ENCODE measurements around the gene SH3BP2.

SH3BP2 gene, protein sequence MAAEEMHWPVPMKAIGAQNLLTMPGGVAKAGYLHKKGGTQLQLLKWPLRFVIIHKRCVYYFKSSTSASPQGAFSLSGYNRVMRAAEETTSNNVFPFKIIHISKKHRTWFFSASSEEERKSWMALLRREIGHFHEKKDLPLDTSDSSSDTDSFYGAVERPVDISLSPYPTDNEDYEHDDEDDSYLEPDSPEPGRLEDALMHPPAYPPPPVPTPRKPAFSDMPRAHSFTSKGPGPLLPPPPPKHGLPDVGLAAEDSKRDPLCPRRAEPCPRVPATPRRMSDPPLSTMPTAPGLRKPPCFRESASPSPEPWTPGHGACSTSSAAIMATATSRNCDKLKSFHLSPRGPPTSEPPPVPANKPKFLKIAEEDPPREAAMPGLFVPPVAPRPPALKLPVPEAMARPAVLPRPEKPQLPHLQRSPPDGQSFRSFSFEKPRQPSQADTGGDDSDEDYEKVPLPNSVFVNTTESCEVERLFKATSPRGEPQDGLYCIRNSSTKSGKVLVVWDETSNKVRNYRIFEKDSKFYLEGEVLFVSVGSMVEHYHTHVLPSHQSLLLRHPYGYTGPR

DNA sequence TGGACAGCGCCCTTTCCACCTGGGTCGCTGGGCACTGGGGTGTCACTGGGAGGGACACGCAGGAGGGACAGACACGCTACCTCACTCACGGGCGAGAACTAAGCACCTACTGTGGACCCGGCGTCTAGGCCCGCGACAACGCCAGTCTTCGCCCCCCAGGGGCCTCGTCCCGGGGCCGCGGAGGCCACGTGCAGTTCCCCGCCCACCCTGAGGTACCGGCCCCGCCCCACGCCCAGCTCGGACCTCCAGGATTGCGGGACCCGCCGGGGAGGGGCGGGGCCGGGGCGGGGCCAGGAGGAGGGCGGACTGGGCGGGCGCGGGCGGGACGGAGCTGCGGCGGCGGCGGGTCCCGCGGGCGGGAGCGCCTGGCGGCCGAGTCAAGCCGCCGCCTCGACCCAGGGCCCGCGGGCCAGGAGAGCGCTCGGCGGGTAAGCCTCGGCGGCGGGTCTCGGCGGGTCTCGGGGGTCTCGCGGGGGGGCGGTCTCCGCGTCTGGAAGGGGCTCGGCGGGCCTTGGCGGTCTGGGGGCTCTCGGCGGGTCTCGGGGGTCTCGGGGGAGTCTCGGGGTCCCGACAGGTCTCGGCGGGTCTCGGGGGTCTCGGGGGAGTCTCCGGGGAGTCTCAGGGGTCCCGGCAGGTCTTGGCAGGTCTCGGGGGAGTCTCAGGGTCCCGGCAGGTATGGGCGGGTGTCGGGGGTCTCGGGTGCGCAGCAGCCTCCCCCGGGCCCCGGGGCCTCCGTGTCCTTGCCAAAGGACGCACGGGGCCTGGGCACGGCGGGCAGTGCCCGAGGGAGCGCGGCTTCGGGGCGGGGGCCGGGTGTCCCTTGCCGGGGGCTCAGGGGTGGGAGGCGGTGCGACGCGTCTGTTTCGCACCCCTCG, at the start of gene SH3BP2:
Gene SH3BP2, plus strand, starts transcription at position 375 of the 875 bp plus-strand sequence. CDS start 27,533 bp downstream, outside the sequence.
- DNase-seq: peak; percentile 90

DNA sequence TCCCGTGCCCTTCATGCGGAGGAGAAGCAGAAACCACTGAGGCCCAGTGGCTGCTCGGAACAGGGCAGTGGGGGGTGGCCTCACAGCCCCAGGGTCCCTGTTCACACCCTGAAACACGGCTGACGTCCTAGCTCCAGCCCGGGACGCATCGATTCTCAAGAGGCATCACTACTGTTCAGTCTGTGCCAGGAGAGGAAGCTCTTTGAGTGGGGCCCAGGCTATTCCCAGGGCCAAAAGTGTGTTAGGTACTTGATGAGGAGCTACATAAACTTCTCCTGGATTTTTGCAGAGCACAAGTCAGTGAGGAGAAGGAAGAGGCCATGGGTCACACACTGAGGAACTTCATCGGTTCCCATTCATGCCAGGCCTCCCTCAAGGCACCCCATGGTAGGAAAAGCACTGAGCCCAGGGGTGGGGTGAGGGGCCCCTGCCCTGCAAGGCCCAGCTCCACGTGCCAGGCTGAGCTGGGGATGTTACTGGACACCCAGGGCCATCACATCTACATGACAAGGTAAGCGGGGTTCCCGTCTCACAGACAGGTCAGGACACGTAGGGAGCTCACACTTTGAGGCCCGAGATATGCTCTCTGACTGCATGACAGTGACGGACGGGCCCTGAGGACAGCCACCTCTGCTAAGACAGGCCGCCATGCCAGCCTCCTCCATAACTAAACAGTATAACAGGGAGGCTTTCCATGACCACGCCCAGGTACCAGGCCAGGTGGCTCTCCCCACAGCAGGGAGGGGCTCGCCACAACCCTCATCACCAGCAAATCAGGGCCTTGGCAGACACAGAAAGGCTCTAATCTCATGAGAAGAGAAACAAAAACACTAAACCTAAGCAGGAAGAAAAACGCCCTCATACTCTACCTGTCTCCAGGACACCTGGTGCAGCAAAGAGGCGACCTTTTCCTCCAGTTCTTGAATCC, 49.1 kb upstream of the SH3BP2 start:
- DNase-seq: no peak

DNA sequence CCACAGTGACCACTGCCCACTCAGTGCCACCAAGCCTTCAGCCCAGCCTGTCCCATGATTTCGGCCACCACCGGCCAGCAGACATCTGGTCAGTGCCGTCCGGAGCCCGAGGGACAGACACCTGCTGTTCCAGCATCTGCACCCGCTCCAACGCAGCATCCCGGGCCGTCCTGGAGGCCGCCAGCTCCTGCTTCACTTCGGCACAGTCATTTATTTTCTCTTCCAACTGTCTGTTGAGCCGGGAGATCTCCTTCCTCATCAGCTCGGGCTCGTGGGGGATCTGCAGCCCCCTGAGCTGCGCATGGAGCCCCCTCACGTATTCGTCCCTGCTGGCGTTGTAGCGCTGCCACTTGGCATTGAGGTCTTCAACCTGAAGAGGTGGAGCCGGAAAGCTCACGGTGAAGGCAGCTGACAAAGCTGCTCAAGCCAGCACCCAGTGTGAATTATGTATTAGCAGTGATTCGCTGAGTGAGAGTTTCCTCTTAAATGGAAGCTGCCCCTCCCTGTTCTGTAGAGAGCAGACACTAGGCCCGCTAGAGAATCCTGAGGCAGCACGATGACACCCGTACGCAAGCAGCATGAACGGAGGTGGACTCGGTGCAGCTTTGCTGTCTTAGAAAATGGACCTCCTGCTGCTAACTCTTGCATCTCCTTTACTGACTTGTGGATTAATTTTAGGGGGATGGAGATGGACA, 48.2 kb upstream of the SH3BP2 start:
- DNase-seq: no peak

DNA sequence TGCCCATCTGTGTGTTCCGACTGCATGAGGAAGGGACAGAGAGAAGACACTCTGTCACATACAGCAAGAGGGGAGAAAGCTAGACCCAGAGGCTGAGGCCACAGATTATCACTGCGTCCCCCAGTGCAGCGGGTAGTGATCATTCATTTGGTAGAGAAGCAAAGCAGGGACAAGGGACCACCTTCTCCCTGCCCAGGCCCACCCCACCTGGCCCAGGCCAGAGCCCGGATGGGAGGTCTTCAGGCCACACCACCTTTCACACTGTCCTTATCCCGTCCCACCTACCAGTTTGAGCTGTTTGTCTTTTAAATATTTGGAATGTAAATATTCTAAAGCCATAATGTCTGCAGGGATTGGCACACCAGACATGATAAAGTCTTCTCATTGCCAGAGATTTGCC, 47.4 kb upstream of the SH3BP2 start:
- DNase-seq: no peak

DNA sequence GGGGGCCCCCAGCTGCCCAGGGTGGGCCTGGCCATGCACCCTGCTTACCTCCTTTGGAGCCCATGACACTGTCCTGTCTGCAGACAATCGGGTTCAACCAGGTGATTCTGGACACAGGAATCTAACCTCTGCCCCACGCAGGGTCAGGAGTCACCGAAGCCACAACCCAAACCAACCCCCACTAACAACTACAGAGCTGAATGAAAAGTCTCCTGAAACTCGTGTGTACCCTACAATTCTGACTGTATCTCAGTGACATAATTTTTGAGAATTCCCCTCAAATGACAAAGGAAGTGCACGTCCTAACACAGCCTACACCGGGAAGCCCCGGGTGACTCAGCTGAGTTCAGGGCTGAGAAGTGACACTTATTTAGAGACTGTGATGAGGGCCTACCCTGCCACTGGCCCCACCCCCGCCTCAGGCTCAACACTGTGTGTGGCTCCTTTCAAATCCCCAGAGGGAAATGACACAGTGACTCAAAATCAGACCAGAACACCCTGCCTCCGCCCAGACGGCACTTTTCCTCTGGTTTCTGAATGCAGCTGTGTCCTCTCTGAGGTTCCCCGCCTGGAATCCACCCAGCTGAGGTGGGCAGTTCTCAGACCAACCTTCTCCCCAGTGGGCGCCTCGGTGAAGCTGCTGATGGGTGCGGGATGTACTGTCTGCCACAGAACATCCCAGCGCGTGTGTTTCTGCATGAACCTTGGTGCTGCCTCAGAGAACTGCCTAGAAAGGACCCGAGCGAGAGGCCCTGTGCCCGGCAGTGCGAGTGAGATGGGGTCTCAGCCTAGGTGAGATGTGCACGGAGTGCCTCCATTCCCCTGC, 46.7 kb upstream of the SH3BP2 start:
- peak; percentile 86 for DNase-seq

DNA sequence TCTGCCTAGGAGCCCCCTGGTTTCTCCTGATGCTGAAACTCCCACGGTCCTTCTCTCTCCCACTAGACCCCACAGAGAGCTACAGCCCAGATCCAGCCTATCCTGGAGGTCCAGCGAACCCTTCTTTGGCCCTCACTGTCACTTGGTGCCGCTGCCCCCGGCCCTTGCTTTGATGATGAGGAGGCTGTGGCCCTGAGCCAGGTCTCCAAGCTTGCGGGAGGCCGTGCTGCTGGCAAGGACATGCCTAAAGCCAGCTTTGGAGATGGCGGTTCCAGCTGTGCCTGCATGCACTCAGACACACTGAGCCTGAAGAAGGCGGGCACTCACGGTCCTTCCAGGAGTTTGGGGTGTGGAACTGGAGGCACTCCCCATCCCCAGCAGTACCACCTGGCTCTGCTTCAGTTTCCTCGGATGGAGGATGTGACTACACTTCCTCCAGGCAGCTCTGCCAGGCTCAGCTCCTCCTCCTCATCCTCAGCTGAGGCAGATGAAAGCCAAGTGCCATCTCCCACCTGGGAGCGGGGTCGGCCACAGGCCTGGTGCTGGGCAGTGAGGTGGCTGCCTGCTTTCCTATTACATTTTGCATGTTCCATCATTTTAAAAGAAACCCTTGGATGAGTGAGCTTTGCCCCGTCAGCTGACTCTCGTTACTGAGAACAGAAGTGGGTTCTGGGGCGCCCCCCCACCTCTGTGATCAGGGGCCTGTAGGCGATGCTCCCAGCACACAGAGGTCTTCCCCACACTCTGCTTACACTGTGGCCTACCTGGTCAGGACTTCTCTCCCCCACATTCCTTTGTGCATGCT, 45.8 kb upstream of the SH3BP2 start:
- no peak for DNase-seq

DNA sequence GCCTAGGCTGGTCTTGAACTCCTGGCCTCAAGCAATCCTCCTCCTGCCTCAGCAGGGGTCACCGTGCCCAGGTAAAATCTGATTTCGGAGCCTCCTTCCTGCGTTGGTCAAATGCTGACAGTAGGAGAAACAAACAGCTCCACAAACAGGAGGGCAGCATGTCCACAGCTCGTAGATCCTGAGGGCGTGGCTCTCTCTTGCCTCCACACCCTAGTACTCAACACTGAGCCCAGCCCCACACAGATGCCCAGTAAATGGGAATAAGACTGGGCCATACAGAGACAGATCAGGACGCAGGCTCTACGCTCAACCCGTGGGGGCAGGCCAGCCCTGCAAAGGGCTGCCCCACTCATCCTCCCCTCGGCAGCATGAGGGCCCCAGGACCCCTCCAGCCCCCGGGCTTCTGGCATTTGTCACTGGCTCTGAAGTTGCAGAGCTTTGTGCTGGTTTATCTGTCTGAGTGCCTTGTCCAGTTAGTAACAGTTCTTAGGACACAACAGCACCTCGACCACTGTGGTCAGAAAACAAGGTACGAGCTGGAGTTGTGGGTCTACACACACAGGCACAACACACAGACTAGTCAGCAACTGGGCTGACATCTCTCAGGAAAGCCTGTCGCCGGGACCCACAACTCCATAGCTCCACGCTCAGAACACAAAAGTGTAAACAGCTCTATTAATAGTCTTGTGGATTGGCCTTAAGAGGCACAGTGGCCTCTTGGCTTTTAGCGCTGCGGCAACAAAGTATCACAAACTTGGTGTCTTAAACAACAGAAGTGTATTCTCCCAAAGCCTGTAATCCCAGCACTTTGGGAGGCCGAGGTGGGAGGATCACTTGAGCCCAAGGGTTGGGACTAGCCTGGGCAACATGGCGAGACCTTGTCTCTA, 41.9 kb upstream of the SH3BP2 start:
- no peak for DNase-seq

DNA sequence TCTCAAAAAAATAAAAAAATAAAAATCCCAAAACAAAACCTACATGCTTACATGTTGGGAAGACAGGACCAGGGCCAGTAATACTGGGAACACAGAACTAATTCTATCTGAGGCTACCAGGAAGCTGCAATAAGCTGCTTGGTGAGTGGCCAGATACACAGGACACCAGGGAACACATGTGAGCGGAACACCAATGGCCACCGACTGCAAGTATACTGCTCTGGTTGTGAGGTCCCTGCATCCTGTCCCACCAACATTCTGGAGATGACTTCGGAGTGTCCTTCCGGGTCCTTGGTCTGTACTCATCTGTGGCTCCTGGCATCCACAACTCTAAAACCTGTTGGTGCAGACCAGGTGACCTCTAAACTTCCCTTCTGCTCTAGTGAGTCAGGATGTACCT, 39.4 kb upstream of the SH3BP2 start:
- DNase-seq: peak; percentile 38

DNA sequence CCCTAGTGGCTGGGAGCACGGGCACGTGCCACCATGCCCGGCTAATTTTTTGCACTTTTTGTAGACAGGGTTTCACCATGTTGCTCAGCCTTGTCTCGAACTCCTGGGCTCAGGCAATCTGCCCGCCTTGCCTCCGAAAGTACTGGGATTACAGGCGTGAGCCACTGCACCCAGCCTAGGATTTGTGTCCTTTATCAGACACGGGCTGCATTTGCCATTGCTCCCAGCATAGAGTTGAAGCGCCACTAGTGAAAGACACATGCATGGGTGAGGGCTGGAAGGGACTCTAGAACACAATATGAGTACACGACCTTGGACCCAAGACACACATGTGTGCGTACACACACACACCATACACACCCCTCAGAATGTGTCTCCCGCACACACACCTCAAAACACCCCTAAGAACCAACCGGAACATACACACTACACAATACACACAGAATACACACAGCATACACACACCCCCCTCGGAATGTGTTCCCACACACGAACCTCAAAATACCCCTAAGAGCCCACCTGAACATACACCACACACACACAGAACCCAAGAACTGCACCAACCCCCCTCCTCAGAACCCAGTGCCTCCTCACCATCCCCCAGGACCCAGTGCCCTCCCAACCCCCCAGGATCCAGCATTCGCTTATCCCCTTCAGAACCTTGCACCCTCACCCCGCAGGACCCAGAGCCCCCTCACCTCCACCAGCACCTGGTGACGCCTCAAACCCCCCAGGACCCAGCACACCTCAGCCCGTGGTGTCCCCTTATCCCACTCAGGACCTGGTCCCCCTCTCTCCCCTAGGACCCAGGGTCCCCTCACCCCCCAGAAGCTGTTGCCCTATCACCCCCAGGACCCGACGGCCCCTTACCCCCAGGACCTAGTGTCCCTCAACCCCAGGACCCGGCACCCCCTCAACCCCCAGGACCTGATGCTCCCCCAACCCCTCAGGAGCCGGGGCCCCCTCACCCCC, 37.8 kb upstream of the SH3BP2 start:
- DNase-seq: no peak

DNA sequence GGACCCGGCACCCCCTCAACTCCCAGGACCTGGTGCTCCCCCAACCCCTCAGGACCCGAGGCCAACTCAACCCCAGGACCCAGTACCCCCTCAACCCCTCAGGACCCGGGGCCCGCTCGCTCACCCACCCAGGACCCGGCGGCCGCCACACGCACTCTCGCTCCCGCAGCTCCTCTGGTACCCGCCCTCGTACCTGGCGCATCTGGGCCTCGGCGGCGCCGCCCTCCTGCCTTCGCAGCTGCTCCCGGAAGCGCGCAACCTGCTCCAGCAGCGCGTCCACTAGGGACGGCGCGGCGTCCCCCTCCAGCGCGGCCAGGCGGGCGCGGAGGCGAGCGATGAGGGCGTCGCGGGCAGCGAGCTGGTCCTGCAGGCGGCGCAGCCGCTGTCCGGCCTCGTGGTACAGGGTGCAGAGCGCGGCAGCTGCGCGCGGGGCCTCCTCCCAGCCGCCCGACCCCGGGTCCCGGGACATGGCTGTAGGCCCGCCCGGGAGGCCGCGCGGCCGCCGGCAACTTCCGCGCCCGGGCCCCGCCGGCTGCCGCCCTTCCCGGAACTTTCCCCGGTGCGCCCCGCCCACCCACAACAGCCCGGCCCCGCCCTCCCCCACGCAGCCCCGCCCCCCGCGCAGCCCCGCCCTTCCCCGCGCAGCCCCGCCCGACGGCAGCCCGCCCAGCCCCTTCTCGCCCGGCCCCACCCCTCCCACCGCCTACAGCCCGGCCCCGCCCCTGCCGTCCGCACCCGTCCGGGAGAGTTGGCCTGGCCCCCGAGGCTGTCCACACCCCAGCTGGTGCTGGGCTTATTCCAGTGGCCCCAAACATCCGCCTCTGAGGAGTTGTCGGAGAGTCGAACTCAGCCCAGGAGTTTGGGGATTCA, 36.8 kb upstream of the SH3BP2 start, which contains the start of gene TNIP2:
Gene TNIP2, minus strand, starts transcription at position 516 of the 870 bp plus-strand sequence. Its CDS starts 47 bp downstream, at position 469.
- DNase-seq: peak; percentile 98

DNA sequence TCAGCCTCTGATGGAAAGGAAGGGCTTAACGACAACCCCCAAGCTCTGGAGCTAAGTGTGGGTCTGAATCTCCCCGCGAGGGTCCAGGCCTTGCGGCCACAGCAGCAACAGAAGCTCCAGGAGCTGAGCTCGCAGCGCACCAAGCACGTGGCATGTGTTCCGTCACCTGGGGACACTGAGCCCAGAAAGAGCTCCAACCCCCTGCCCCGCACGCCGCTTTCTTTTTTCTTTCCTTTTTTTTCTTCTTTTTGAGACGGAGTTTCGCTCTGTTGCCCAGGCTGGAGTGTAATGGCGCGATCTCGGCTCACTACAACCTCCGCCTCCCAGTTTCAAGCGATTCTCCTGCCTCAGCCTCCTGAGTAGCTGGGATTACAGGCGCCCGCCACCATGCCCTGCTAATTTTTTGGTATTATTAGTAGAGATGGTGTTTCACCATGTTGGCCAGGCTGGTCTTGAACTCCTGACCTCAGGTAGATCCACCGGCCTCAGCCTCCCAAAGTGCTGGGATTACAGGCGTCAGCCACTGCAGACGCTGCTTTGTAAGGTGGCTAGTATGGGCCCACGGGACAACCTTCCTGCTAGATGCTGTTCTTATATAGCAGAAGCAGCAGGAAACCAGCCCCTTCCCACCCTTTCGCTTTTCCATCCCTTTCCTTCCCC, 36.1 kb upstream of the SH3BP2 start:
- no peak for DNase-seq

DNA sequence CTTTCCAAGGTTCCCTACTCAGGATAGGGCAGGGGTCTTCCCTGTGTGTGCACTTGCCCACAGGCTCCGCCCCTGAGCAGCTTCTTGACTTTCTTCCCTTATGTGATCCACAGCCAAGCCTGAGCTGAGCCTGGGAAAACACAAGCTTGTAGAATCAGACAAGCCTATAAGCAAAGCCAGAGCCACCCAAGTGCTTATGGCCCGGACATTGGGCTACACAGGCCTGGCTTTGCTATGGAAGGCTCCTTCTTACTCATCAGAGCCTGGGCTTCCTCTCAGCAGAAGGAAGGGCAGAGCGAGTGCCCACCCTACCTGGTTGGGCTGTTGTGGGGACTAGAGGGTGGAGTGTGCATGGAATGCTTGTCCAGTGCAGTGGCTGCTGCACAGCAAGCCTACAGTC, 35.5 kb upstream of the SH3BP2 start:
- DNase-seq: peak; percentile 49

DNA sequence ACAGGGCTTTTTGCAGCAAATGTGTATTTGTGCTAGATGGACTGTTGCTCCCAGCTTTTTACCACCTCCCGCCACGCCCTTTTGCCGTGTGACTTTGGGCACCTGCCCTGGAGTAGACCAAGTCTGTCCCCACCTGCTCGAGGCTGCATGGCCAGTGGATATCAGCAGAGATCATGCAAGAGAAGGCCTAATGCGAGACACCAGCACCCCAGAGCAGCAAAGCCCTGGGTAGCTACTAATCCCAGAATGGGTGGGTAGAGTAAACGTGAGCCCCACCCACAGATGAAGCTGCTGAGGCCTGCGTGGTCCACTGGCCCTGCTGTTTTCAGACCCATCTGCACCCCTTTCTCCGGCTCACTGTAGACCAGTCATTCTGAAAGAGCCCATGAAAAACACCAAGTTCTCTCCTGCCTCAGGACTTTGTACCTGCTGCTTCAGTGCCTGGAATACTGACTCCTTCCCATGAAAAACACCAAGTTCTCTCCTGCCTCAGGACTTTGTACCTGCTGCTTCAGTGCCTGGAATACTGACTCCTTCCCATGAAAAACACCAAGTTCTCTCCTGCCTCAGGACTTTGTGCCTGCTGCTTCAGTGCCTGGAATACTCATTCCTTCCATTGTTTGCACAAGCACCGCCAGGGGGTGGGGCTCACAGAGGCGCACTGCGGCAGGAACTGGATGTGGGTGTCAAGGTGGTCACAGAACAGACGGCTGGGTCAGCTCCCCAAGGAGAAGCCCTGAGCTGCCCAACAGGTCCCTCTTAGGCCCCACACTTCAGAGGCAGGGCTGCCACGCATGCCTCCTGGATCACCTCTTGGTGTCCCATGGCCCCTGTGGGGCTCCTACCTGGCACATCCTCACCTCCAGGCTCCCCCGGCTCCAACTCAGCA, 31.6 kb upstream of the SH3BP2 start:
- peak; percentile 71 for DNase-seq

DNA sequence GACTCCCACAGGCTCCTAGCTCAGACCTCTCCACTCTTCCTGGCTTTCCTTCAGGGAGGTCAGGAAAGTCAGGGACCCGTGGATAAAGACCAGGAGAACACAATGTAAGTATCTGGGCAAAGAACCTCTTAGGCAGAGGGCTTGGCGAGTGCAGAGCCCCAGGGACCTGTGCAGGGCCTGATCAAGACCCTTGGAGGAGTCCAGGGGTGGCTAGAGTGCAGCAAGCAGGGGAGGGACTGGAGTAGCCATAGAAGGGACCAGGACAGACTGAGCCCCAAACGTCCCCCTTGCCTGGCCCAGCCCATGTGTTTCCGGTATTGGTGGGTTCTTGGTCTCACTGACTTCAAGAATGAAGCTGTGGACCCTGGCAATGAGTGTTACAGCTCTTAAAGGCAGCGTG, 30.8 kb upstream of the SH3BP2 start:
- DNase-seq: no peak
